ENCODE data around the gene ADARB1.

DNA sequence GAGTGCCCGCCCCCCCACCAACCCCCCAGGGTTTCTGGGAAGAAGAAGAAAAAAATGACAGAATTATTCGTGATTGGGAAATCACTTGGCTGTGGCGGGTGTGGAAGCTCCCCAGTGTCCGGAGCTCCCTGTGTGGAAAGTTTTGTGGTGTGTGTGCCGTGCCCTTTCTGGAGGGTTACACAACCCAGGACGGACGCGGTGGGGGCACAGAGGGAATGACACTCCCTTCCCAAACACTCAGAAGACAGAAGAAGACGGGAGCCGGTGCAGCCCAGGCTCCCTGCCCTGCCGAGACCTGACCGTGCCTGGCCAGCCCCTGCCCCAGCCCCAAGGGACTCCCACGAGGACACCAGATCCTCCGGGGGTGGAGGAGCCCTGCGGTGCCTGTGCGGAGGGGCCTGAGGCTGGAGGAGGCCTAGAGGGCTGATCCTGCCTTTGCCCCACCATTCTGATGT is 33.0 kb upstream of the ADARB1 start:
- TF ChIP-seq, protein P1, sequence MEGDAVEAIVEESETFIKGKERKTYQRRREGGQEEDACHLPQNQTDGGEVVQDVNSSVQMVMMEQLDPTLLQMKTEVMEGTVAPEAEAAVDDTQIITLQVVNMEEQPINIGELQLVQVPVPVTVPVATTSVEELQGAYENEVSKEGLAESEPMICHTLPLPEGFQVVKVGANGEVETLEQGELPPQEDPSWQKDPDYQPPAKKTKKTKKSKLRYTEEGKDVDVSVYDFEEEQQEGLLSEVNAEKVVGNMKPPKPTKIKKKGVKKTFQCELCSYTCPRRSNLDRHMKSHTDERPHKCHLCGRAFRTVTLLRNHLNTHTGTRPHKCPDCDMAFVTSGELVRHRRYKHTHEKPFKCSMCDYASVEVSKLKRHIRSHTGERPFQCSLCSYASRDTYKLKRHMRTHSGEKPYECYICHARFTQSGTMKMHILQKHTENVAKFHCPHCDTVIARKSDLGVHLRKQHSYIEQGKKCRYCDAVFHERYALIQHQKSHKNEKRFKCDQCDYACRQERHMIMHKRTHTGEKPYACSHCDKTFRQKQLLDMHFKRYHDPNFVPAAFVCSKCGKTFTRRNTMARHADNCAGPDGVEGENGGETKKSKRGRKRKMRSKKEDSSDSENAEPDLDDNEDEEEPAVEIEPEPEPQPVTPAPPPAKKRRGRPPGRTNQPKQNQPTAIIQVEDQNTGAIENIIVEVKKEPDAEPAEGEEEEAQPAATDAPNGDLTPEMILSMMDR (conservative IDR thresholded peaks at IDR 0.05; ENCODE audit: low read depth in 2 of 2): no peak
- TF ChIP-seq EZH2phosphoT487 (IDR thresholded peaks at IDR 0.05; ENCODE audit: unreplicated experiment): no peak
- no peak for TF ChIP-seq POLR2AphosphoS5 (IDR thresholded peaks at IDR 0.05; ENCODE audit: low read depth)
- TF ChIP-seq CREB1 (CRISPR knock-in tag; IDR thresholded peaks at IDR 0.05; ENCODE audit: low read depth): no peak
- TF ChIP-seq ZNF331 (CRISPR knock-in tag; IDR thresholded peaks at IDR 0.05; ENCODE audit: low read depth): no peak
- TF ChIP-seq REST (IDR thresholded peaks at IDR 0.05; ENCODE audit: unreplicated experiment): no peak
- TF ChIP-seq EZH2 (IDR thresholded peaks at IDR 0.05; ENCODE audit: low read depth, unreplicated experiment): no peak
- TF ChIP-seq JUNB (IDR thresholded peaks at IDR 0.05; ENCODE audit: unreplicated experiment): no peak
- TF ChIP-seq, protein P2, sequence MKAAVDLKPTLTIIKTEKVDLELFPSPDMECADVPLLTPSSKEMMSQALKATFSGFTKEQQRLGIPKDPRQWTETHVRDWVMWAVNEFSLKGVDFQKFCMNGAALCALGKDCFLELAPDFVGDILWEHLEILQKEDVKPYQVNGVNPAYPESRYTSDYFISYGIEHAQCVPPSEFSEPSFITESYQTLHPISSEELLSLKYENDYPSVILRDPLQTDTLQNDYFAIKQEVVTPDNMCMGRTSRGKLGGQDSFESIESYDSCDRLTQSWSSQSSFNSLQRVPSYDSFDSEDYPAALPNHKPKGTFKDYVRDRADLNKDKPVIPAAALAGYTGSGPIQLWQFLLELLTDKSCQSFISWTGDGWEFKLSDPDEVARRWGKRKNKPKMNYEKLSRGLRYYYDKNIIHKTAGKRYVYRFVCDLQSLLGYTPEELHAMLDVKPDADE (IDR thresholded peaks at IDR 0.05): no peak
- no peak for TF ChIP-seq STAT1 (IDR thresholded peaks at IDR 0.05; ENCODE audit: unreplicated experiment)
- no peak for TF ChIP-seq ZNF114 (CRISPR knock-in tag; IDR thresholded peaks at IDR 0.05)
- no peak for TF ChIP-seq ZNF462 (CRISPR knock-in tag; IDR thresholded peaks at IDR 0.05)
- no peak for TF ChIP-seq NANOG (IDR thresholded peaks at IDR 0.05; ENCODE audit: borderline replicate concordance)
